Uterus (tissue), 4 donors: ENCODE data around the gene NRG3. TPM values are rescaled to one million over a fixed set of nuclear protein-coding genes. Genes with fewer than 3 reads are reported as not detected.

Experiments
- DNase-seq, 2 donors: peaks; one replicate each; pipeline ENCODE4 v3.0.0-alpha.2; 2019 to 2020
- H3K27ac ChIP-seq, 2 donors: fragments of 200-600 bp; sonication (generic); 1 replicate in 1 of 2; 2 replicates in 1 of 2; pipeline ENCODE4 v1.5.1; 2016 to 2018
- H3K27me3 ChIP-seq, 2 donors: fragments of 200-600 bp; sonication (generic); one replicate each; pipeline ENCODE4 v1.5.1; 2018 to 2019; ENCODE audit warnings: control low read depth in 1 of 2
- H3K36me3 ChIP-seq, 2 donors: fragments of 200-600 bp; sonication (generic); one replicate each; pipeline ENCODE4 v1.5.1; 2019; ENCODE audit warnings: control low read depth in 1 of 2
- H3K4me1 ChIP-seq, 2 donors: fragments of 200-600 bp; sonication (generic); one replicate each; pipeline ENCODE4 v1.5.1; 2018 to 2019; ENCODE audit warnings: control low read depth in 1 of 2
- H3K4me3 ChIP-seq, 2 donors: fragments of 200-600 bp; sonication (generic); 1 replicate in 1 of 2; 2 replicates in 1 of 2; pipeline ENCODE4 v1.5.1; 2018 to 2019; ENCODE audit warnings: mild to moderate bottlenecking in 1 of 2
- H3K9me3 ChIP-seq, 2 donors: fragments of 200-600 bp; sonication (generic); one replicate each; pipeline ENCODE4 v1.5.1; 2019; ENCODE audit warnings: control low read depth in 1 of 2
- POLR2A ChIP-seq, 2 donors: fragments of 450-650 bp; IDR thresholded peaks; one replicate each; pipeline ENCODE4 v1.6.1; 2016; ENCODE audit warnings: antibody characterized with exemption in 2 of 2, mild to moderate bottlenecking in 1 of 2, moderate library complexity in 1 of 2
- intact Hi-C: fragments of 100-400 bp; cut with DNase I; formaldehyde crosslinking; loops from one replicate; pipeline ENCODE4 v1.15.1; 2023; ENCODE audit warnings: low total_unique reads
- total RNA-seq, 4 donors: library from RNA; depleted of rRNA in 3 of 4; stranded (reverse); fragments of >200 nt in 3 of 4; gene quantifications; one replicate each; pipeline versions ENCODE4 v1.1.0 to v1.2.4, GENCODE V29; 2014 to 2023
- TF ChIP-seq, protein P1 (sequence below), 4 experiments: fragments of 200-600 bp in 2 of 4; fragments of 450-650 bp in 2 of 4; sonication (generic) in 2 of 4; IDR thresholded peaks; one replicate each; pipeline ENCODE4 v1.5.1; 2016 to 2019; ENCODE audit warnings: antibody characterized with exemption in 4 of 4, mild to moderate bottlenecking in 2 of 4, moderate library complexity in 1 of 4
- donor health status: DM: yes; HTN: yes; CAD: no.

The NRG3 gene
- total RNA-seq, 4 donors from 2014 or later = 0.27 to 1.0 TPM; not detected in 2

GRCh38 chr10:82391971-82392370 is 517.0 kb downstream of the NRG3 start:
- Histone ChIP-seq H3K27me3 (no peaks in the 10 kb centered on the region), H3K36me3 (no peaks in the 10 kb centered on the region), H3K9me3 (no peaks in the 10 kb centered on the region), H3K4me1 (no peaks in the 10 kb centered on the region), H3K4me3 (no peak overlapping the region), H3K27ac (no peak overlapping the region)
- DNase-seq = no peak
- TF ChIP-seq, protein P1, sequence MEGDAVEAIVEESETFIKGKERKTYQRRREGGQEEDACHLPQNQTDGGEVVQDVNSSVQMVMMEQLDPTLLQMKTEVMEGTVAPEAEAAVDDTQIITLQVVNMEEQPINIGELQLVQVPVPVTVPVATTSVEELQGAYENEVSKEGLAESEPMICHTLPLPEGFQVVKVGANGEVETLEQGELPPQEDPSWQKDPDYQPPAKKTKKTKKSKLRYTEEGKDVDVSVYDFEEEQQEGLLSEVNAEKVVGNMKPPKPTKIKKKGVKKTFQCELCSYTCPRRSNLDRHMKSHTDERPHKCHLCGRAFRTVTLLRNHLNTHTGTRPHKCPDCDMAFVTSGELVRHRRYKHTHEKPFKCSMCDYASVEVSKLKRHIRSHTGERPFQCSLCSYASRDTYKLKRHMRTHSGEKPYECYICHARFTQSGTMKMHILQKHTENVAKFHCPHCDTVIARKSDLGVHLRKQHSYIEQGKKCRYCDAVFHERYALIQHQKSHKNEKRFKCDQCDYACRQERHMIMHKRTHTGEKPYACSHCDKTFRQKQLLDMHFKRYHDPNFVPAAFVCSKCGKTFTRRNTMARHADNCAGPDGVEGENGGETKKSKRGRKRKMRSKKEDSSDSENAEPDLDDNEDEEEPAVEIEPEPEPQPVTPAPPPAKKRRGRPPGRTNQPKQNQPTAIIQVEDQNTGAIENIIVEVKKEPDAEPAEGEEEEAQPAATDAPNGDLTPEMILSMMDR (IDR thresholded peaks at IDR 0.05) = no peak
- no peak for TF ChIP-seq POLR2A (IDR thresholded peaks at IDR 0.05)
- intact Hi-C loops = no loop called here

DNA sequence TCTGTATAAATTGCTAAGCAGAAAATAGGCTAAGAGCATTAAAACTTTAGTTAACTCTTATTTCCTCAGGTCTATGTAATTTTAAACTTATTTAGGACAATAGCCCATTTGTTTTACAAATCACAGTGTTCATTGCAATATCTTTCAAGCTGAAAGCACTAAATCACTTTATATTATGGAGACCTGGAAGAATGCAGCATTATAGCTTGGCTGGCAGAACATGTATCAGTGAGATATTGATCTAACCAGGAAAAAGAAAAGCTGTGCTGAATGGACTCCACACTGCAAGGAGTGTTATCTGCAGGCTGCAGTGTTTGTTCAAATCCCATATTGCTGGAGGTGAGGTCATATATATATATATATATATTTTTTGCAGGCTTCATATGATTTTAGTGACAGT is 517.5 kb downstream of the NRG3 start:
- H3K27me3 ChIP-seq = no peaks in the 10 kb centered on the region
- no peaks in the 10 kb centered on the region for H3K9me3 ChIP-seq
- no peak overlapping the region for H3K4me3 ChIP-seq
- no peak for TF ChIP-seq POLR2A (IDR thresholded peaks at IDR 0.05)
- TF ChIP-seq, protein P1 (IDR thresholded peaks at IDR 0.05) = no peak
- no peak for DNase-seq
- intact Hi-C loops = no loop called here
- H3K36me3 ChIP-seq = no peaks in the 10 kb centered on the region
- H3K4me1 ChIP-seq = no peaks in the 10 kb centered on the region
- no peak overlapping the region for H3K27ac ChIP-seq

GRCh38 chr10:82394122-82394521 is 519.1 kb downstream of the NRG3 start:
- DNase-seq = no peak
- TF ChIP-seq, protein P1 (IDR thresholded peaks at IDR 0.05) = no peak
- no peak for TF ChIP-seq POLR2A (IDR thresholded peaks at IDR 0.05)
- Histone ChIP-seq H3K36me3 (no peaks in the 10 kb centered on the region), H3K4me3 (no peak overlapping the region), H3K4me1 (no peaks in the 10 kb centered on the region), H3K27me3 (no peaks in the 10 kb centered on the region), H3K9me3 (no peaks in the 10 kb centered on the region), H3K27ac (no peak overlapping the region)
- intact Hi-C loops = no loop called here

DNA sequence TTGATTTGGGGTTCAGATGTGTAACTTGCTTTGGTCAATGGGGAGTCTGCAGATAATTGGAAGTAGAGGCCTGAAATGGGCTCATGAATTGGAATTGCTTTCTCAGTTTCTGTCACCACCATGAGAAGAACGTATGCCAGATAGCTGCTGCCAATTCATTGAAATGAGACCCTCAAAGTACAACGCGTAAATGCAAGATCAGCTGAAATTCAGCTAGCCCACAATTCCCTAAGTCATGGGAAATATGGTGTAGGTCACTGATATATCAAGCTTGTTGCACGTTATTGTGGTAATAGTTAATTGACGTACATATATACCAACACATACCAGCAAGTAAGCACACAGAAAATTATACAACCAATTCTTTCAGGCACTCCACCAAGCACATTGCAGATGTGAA is 520.0 kb downstream of the NRG3 start:
- TF ChIP-seq, protein P1 (IDR thresholded peaks at IDR 0.05) = no peak
- no peak for TF ChIP-seq POLR2A (IDR thresholded peaks at IDR 0.05)
- Histone ChIP-seq H3K9me3 (no peaks in the 10 kb centered on the region), H3K4me3 (no peak overlapping the region), H3K27ac (no peak overlapping the region), H3K27me3 (no peaks in the 10 kb centered on the region), H3K36me3 (no peaks in the 10 kb centered on the region), H3K4me1 (no peaks in the 10 kb centered on the region)
- intact Hi-C loops = no loop called here
- no peak for DNase-seq

GRCh38 chr10:82396886-82397285 is 521.9 kb downstream of the NRG3 start:
- H3K27ac ChIP-seq = no peak overlapping the region
- no peaks in the 10 kb centered on the region for H3K27me3 ChIP-seq
- no peak for DNase-seq
- no peaks in the 10 kb centered on the region for H3K9me3 ChIP-seq
- intact Hi-C loops = no loop called here
- H3K4me3 ChIP-seq = no peak overlapping the region
- H3K36me3 ChIP-seq = no peaks in the 10 kb centered on the region
- no peak for TF ChIP-seq POLR2A (IDR thresholded peaks at IDR 0.05)
- TF ChIP-seq, protein P1 (IDR thresholded peaks at IDR 0.05) = no peak
- H3K4me1 ChIP-seq = no peaks in the 10 kb centered on the region
